HL-60 (cell line): ENCODE measurements around the gene PFN2.

Source experiments
- CTCF ChIP-seq: IDR thresholded peaks from one replicate; pipeline ENCODE4 v1.5.1; 2011; ENCODE audit warnings: low read length, control low read depth, inconsistent platforms; ENCODE audit not compliant: insufficient read depth
- GABPA ChIP-seq: IDR thresholded peaks from 2 replicates; pipeline ENCODE4 v1.6.1; 2012; ENCODE audit warnings: low read depth
- POLR2AphosphoS5 ChIP-seq: IDR thresholded peaks from 2 replicates; pipeline ENCODE4 v1.6.1; 2012; ENCODE audit warnings: low read depth
- REST ChIP-seq: IDR thresholded peaks from 2 replicates; pipeline ENCODE4 v1.6.1; 2012; ENCODE audit warnings: low read depth; ENCODE audit not compliant: insufficient replicate concordance

GRCh38 chr3:149942409-149942808, 28.3 kb downstream of the PFN2 start:
- no peak for TF ChIP-seq CTCF
- no peak for TF ChIP-seq REST
- no peak for TF ChIP-seq GABPA
- TF ChIP-seq POLR2AphosphoS5, result no peak
